Endothelial cell of umbilical vein (primary cell): ENCODE data around the gene POGLUT3. TPM values are rescaled to one million over a fixed set of nuclear protein-coding genes. Genes with fewer than 3 reads are reported as not detected.

Experiments
- BruUV-seq: library from RNA; stranded (reverse); fragments of 400-500 nt; replicated peaks from 2 replicates; lab custom pipeline; 2021; lab: Mats Ljungman, UMichigan
- CTCF ChIA-PET: fragments of 300-600, 350-600 bp; sonication (Branson Sonifier 250); formaldehyde crosslinking; loops from one replicate; lab custom pipeline; 2021; ENCODE audit warnings: antibody characterized with exemption, inconsistent platforms; lab: Charles Lee
- POLR2A ChIA-PET: fragments of 300-600, 350-600 bp; sonication (Branson Sonifier 250); formaldehyde crosslinking; loops from one replicate; lab custom pipeline; 2021; ENCODE audit warnings: antibody characterized with exemption, inconsistent platforms; lab: Charles Lee
- DNase-seq: peaks from one replicate; pipeline ENCODE4 v3.0.0-alpha.2; 2011; ENCODE audit warnings: low read depth, low spot score
- FAIRE-seq: peaks from 2 replicates; lab custom pipeline; 2011; peaks lifted over from hg19 to GRCh38; lab: Jason Lieb, UNC
- H2AFZ ChIP-seq: 2 replicates; pipeline ENCODE4 v1.6.0; 2012; ENCODE audit warnings: low read depth, low read length, control low read depth, inconsistent platforms
- H3K27ac ChIP-seq: 2 replicates; pipeline ENCODE4 v1.5.1; 2011; ENCODE audit warnings: low read depth, mild to moderate bottlenecking, control low read depth, low read length, moderate library complexity; ENCODE audit not compliant: insufficient read depth
- H3K27me3 ChIP-seq, 2 experiments: 2 replicates each; pipeline versions ENCODE4 v1.6.0 to v1.6.1; 2011; ENCODE audit warnings: low read length in 2 of 2, mixed read lengths in 1 of 2; ENCODE audit not compliant: control insufficient read depth in 2 of 2, insufficient read depth in 2 of 2
- H3K36me3 ChIP-seq, 2 experiments: 2 replicates in 1 of 2; 3 replicates in 1 of 2; pipeline ENCODE4 v1.5.1; 2011; ENCODE audit warnings: low read length in 2 of 2, mild to moderate bottlenecking in 1 of 2, moderate library complexity in 1 of 2; ENCODE audit not compliant: control insufficient read depth in 2 of 2, insufficient read depth in 2 of 2; ENCODE audit errors: extremely low read depth in 1 of 2
- H3K4me1 ChIP-seq: 3 replicates; pipeline ENCODE4 v1.5.1; 2011; ENCODE audit warnings: mild to moderate bottlenecking, low read length; ENCODE audit not compliant: control insufficient read depth, insufficient read depth; ENCODE audit errors: extremely low read depth
- H3K4me2 ChIP-seq: 2 replicates; pipeline ENCODE4 v1.6.1; 2011; ENCODE audit warnings: low read length, control low read depth, mixed read lengths; ENCODE audit not compliant: insufficient read depth
- H3K4me3 ChIP-seq, 3 experiments: fragments of 200-600 bp in 1 of 3; sonication (generic), shearing (Covaris generic) in 1 of 3; replicated peaks in 1 of 3; 2 replicates each; pipeline ENCODE4 v1.5.1; 2011 to 2016; ENCODE audit warnings: control low read depth in 3 of 3, low read length in 3 of 3, mild to moderate bottlenecking in 2 of 3, inconsistent platforms in 1 of 3, low read depth in 1 of 3, moderate library complexity in 1 of 3; ENCODE audit not compliant: insufficient read depth in 1 of 3
- H3K79me2 ChIP-seq: 2 replicates; pipeline ENCODE4 v1.6.0; 2012; ENCODE audit warnings: low read length, inconsistent platforms; ENCODE audit not compliant: control insufficient read depth, insufficient read depth
- H3K9ac ChIP-seq: replicated peaks from 2 replicates; pipeline ENCODE3; 2011; ENCODE audit warnings: low read length, control low read depth; ENCODE audit not compliant: insufficient read depth; ENCODE audit errors: extremely low read depth
- H3K9me1 ChIP-seq: replicated peaks from 3 replicates; pipeline ENCODE4 v1.6.0; 2011; ENCODE audit warnings: mild to moderate bottlenecking, low read length; ENCODE audit not compliant: control insufficient read depth, insufficient read depth; ENCODE audit errors: extremely low read depth
- H3K9me3 ChIP-seq: replicated peaks from 2 replicates; pipeline ENCODE4 v1.5.1; 2012; ENCODE audit warnings: low read length, inconsistent platforms; ENCODE audit not compliant: control insufficient read depth, insufficient read depth
- H4K20me1 ChIP-seq: replicated peaks from 2 replicates; pipeline ENCODE3; 2011; ENCODE audit warnings: mild to moderate bottlenecking, low read length; ENCODE audit not compliant: control insufficient read depth, insufficient read depth; ENCODE audit errors: extremely low read depth
- CTCF ChIP-seq, 2 donors: IDR thresholded peaks; 1 replicate in 1 of 2; 2 replicates in 1 of 2; pipeline ENCODE4 v1.5.1; 2011; ENCODE audit warnings: low read length in 2 of 2, mild to moderate bottlenecking in 2 of 2, moderate library complexity in 2 of 2, control low read depth in 1 of 2, inconsistent platforms in 1 of 2, low read depth in 1 of 2; ENCODE audit not compliant: insufficient read depth in 1 of 2; ENCODE audit errors: extremely low read depth in 1 of 2
- EZH2 ChIP-seq: IDR thresholded peaks from 2 replicates; pipeline ENCODE4 v1.6.1; 2012; ENCODE audit warnings: borderline replicate concordance, low read depth, mild to moderate bottlenecking, moderate library complexity, low read length, inconsistent platforms; ENCODE audit not compliant: severe bottlenecking
- FOS ChIP-seq: IDR thresholded peaks from 2 replicates; pipeline ENCODE4 v1.6.1; 2011; ENCODE audit warnings: mild to moderate bottlenecking, low read length, moderate library complexity, borderline replicate concordance; ENCODE audit not compliant: insufficient read depth
- GATA2 ChIP-seq: IDR thresholded peaks from 2 replicates; pipeline ENCODE4 v1.7.0; 2011; ENCODE audit warnings: low read depth, mild to moderate bottlenecking, moderate library complexity, mixed read lengths, low read length; ENCODE audit not compliant: insufficient read length, insufficient read depth
- JUN ChIP-seq: IDR thresholded peaks from 2 replicates; pipeline ENCODE4 v1.6.1; 2011; ENCODE audit warnings: borderline replicate concordance, low read depth; ENCODE audit not compliant: insufficient read length, insufficient read depth
- MAX ChIP-seq: IDR thresholded peaks from 2 replicates; pipeline ENCODE4 v1.6.1; 2011; ENCODE audit not compliant: insufficient read depth, insufficient read length
- MYC ChIP-seq: IDR thresholded peaks from one replicate; pipeline ENCODE4 v1.6.1; 2011; ENCODE audit warnings: mild to moderate bottlenecking, low read depth, low read length
- POLR2A ChIP-seq: IDR thresholded peaks from 2 replicates; pipeline ENCODE4 v1.6.1; 2012; ENCODE audit warnings: low read depth, mild to moderate bottlenecking, control low read depth, low read length
- POLR2AphosphoS5 ChIP-seq: IDR thresholded peaks from 2 replicates; pipeline ENCODE4 v1.6.1; 2012; ENCODE audit warnings: low read depth, mild to moderate bottlenecking, control low read depth, low read length, moderate library complexity; ENCODE audit not compliant: insufficient read depth
- dilution Hi-C: fragments of 300-500 bp; cut with MboI; formaldehyde crosslinking; loops from one replicate; pipeline ENCODE4 v1.15.0; 2019; ENCODE audit warnings: low sequenced_read_pairs; ENCODE audit not compliant: extremely low pct_ligation_motif_present
- intact Hi-C: fragments of 100-400 bp; cut with micrococcal nuclease; formaldehyde crosslinking; loops from one replicate; pipeline ENCODE4 v1.10.0; 2022
- polyA plus RNA-seq, 4 experiments: library from polyadenylated mRNA; depleted of rRNA in 3 of 4; stranded (reverse) in 3 of 4; unstranded in 1 of 4; fragments of >200 nt; gene quantifications; 2 replicates each; pipeline versions ENCODE4 v1.2.1 to v1.2.3, GENCODE V29; 2011 to 2012; ENCODE audit warnings: missing spikeins in 1 of 4
- total RNA-seq: library from RNA; stranded (reverse); gene quantifications from 2 replicates; pipeline ENCODE4 v1.2.3, GENCODE V29; 2021

Gene POGLUT3
- total and polyA plus RNA-seq, 2 donors (not counting 3 experiments of a cell fraction or from before 2014, with no cell fraction given), result 14.3 to 46.4 TPM

GRCh38 chr11:108545909-108546501 lies 47.8 kb upstream of the POGLUT3 start:
- no peaks in the 10 kb centered on the region for H3K9me1 ChIP-seq
- DNase-seq, result no peak
- BruUV-seq, result no TSS peak
- CTCF ChIA-PET, result no interaction called here
- FAIRE-seq, result no peak
- H3K9ac ChIP-seq, result no peak overlapping the region
- no peaks in the 10 kb centered on the region for H3K27me3 ChIP-seq
- no peaks in the 10 kb centered on the region for H3K36me3 ChIP-seq
- no peaks in the 10 kb centered on the region for H3K79me2 ChIP-seq
- no peaks in the 10 kb centered on the region for H3K9me3 ChIP-seq
- no peaks in the 10 kb centered on the region for H3K4me1 ChIP-seq
- dilution Hi-C loops (no loop called here), intact Hi-C loops (no loop called here)
- no peak overlapping the region for H3K4me2 ChIP-seq
- TF ChIP-seq GATA2 (no peak), POLR2A (no peak), EZH2 (no peak), FOS (no peak), MAX (no peak), MYC (no peak), POLR2AphosphoS5 (no peak), JUN (no peak), CTCF (IDR thresholded peaks at IDR 0.05; ENCODE audit: extremely low read depth in 1 of 2, insufficient read depth in 1 of 2, low read depth in 1 of 2, low read length in 2 of 2) (no peak)
- no peak overlapping the region for H2AFZ ChIP-seq
- no peak overlapping the region for H3K27ac ChIP-seq
- POLR2A ChIA-PET, result no interaction called here
- no peak overlapping the region for H3K4me3 ChIP-seq
- no peaks in the 10 kb centered on the region for H4K20me1 ChIP-seq
